T-cell (primary cell): Measurements from ENCODE around the gene GNAT1. TPM values are rescaled to one million over a fixed set of nuclear protein-coding genes. Genes with fewer than 3 reads are reported as not detected.
A peak's percentile ranks its signal among the peaks of the same experiment; 100 is the strongest.

Source experiments
- ATAC-seq, 4 experiments: fragments of 200-7000 bp in 3 of 4; fragments of 150-1000 bp in 1 of 4; cut with Tn5 transposase; replicated peaks in 1 of 4; 1 replicate in 3 of 4; 2 replicates in 1 of 4; pipeline ENCODE4 v1.10.0; 2021; ENCODE audit warnings: moderate library complexity in 3 of 4, mild to moderate bottlenecking in 2 of 4, moderate number of reproducible peaks in 1 of 4
- CTCF ChIA-PET, 2 donors: fragments of 300-600 bp; sonication (Branson Sonifier 250); formaldehyde crosslinking; loops; one replicate each; lab custom pipeline; 2022; ENCODE audit warnings: antibody characterized with exemption in 2 of 2; lab: Charles Lee
- POLR2A ChIA-PET, 2 donors: fragments of 300-600 bp; sonication (Branson Sonifier 250); formaldehyde crosslinking; loops; one replicate each; lab custom pipeline; 2022; ENCODE audit warnings: antibody characterized with exemption in 2 of 2; lab: Charles Lee
- DNase-seq, 35 experiments: peaks; one replicate each; pipeline versions ENCODE4 v3.0.0 to v3.0.0-alpha.2; 2013 to 2023
- H3K27ac ChIP-seq: one replicate; pipeline ENCODE4 v1.5.1; 2013; ENCODE audit warnings: low read length
- H3K27me3 ChIP-seq, 2 experiments: replicated peaks in 1 of 2; 1 replicate in 1 of 2; 2 replicates in 1 of 2; pipeline versions ENCODE4 v1.6.1 to v1.7.0; 2013; ENCODE audit warnings: low read length in 1 of 2, mixed read lengths in 1 of 2; ENCODE audit not compliant: control insufficient read depth in 2 of 2, insufficient read depth in 2 of 2; ENCODE audit errors: extremely low read depth in 1 of 2
- H3K36me3 ChIP-seq, 2 donors: 1 replicate in 1 of 2; 2 replicates in 1 of 2; pipeline versions ENCODE4 v1.6.1 to v1.7.0; 2013; ENCODE audit warnings: low read length in 1 of 2; ENCODE audit not compliant: control insufficient read depth in 2 of 2, insufficient read depth in 1 of 2; ENCODE audit errors: extremely low read depth in 1 of 2
- H3K4me1 ChIP-seq, 2 experiments: 1 replicate in 1 of 2; 2 replicates in 1 of 2; pipeline versions ENCODE4 v1.6.1 to v1.7.0; 2013; ENCODE audit warnings: low read length in 2 of 2, mixed read lengths in 1 of 2; ENCODE audit not compliant: insufficient read depth in 2 of 2, control insufficient read depth in 1 of 2; ENCODE audit errors: extremely low read depth in 1 of 2
- H3K4me3 ChIP-seq, 2 donors: 1 replicate in 1 of 2; 2 replicates in 1 of 2; pipeline versions ENCODE4 v1.5.1 to v1.7.0; 2013; ENCODE audit warnings: mild to moderate bottlenecking in 2 of 2, low read length in 1 of 2, moderate library complexity in 1 of 2; ENCODE audit not compliant: control insufficient read depth in 1 of 2; ENCODE audit errors: extremely low read depth in 1 of 2
- H3K9me3 ChIP-seq: 2 replicates; pipeline ENCODE4 v1.7.0; 2013
- H3K27ac Mint-ChIP-seq, 2 donors: one replicate each; pipeline ENCODE4 v1.8.0; 2020 to 2021; ENCODE audit warnings: mild to moderate bottlenecking in 2 of 2, mixed read lengths in 2 of 2
- H3K27me3 Mint-ChIP-seq, 2 donors: one replicate each; pipeline ENCODE4 v1.8.0; 2021 to 2022; ENCODE audit warnings: mixed read lengths in 2 of 2
- H3K36me3 Mint-ChIP-seq: one replicate; pipeline ENCODE4 v1.8.0; 2021; ENCODE audit warnings: mixed read lengths
- H3K4me1 Mint-ChIP-seq, 3 donors: one replicate each; pipeline ENCODE4 v1.8.0; 2020 to 2022; ENCODE audit warnings: mixed read lengths in 3 of 3, mild to moderate bottlenecking in 1 of 3
- H3K4me3 Mint-ChIP-seq, 3 donors: one replicate each; pipeline ENCODE4 v1.8.0; 2020 to 2022; ENCODE audit warnings: mild to moderate bottlenecking in 3 of 3, mixed read lengths in 3 of 3, moderate library complexity in 3 of 3
- H3K9me3 Mint-ChIP-seq, 3 donors: one replicate each; pipeline ENCODE4 v1.8.0; 2020 to 2022; ENCODE audit warnings: mixed read lengths in 3 of 3
- WGBS: methylation state at CpG from one replicate; pipeline ENCODE4 v1.1.5; 2013; ENCODE audit warnings: missing lambda C conversion rate; ENCODE audit not compliant: insufficient coverage; 5-methylcytosine and 5-hydroxymethylcytosine counted together
- total RNA-seq, 35 experiments: library from RNA in 6 of 35; stranded (reverse) in 6 of 35; fragments of 120-200 nt in 1 of 35; gene quantifications; one replicate each; pipeline versions ENCODE4 v1.2.1 to v1.2.4 and lab custom pipeline; 2013 to 2026

The GNAT1 gene
- total RNA-seq, 5 donors from 2014 or later (not counting 1 experiment from before 2014, with no cell fraction given) = 0.28 TPM; not detected in 4

- H3K4me1 Mint-ChIP-seq = peaks cover 4 to 14% (median 12%) of the 10 kb centered on the region in 3 donors
- H3K4me1 ChIP-seq = peaks cover 0 to 24% of the 10 kb centered on the region in 2 experiments
- H3K27ac Mint-ChIP-seq = peak overlapping the region in 1 of 2 donors; percentile 28
- no peaks in the 10 kb centered on the region for H3K36me3 Mint-ChIP-seq
- no peak overlapping the region for H3K27ac ChIP-seq
- ATAC-seq (peak; percentile 53 to 80 (median 56)), DNase-seq (peak in 1 of 35 experiments; percentile 29)
- H3K9me3 ChIP-seq = no peaks in the 10 kb centered on the region
- peak overlapping the region; percentile 53 to 64 (median 57) for H3K4me3 Mint-ChIP-seq
- H3K4me3 ChIP-seq = peak overlapping the region; percentile 12 to 36
- 67% methylated on average over 12 of the region's 14 CpGs for WGBS
- peaks cover 2 to 53% of the 10 kb centered on the region in 2 experiments for H3K27me3 ChIP-seq
- POLR2A ChIA-PET = interaction anchor here (0.7 to 1.3 kb wide), 5 partner anchors 16 to 855 kb away, joined by 3 to 5 read pairs (median 4); partner anchors contain the start of gene GNAI2 (in 1 of the 2)
- H3K27me3 Mint-ChIP-seq = peaks cover 10 to 18% of the 10 kb centered on the region in 2 donors
- no peaks in the 10 kb centered on the region for H3K9me3 Mint-ChIP-seq
- CTCF ChIA-PET = interaction anchor here (0.7 to 3.9 kb wide), 21 partner anchors 8 to 156 kb away, joined by 3 to 60 read pairs (median 4); partner anchors contain the start of genes CYB561D2 (in 1 of the 2), GNAI2 (in 1 of the 2), HYAL3 (in 1 of the 2) and NAA80 (in 1 of the 2)
- H3K36me3 ChIP-seq = no peaks in the 10 kb centered on the region
Observed at GRCh38 chr3:50194903-50195500, 3.6 kb downstream of the GNAT1 start.

- Mint-ChIP-seq H3K27ac (no peak overlapping the region), H3K36me3 (no peaks in the 10 kb centered on the region), H3K9me3 (no peaks in the 10 kb centered on the region), H3K27me3 (peaks cover 12 to 19% of the 10 kb centered on the region in 2 donors), H3K4me3 (peak overlapping the region in 1 of 3 donors; percentile 64), H3K4me1 (peaks cover 4 to 14% (median 12%) of the 10 kb centered on the region in 3 donors)
- H3K27ac ChIP-seq = no peak overlapping the region
- H3K9me3 ChIP-seq = no peaks in the 10 kb centered on the region
- H3K4me3 ChIP-seq = no peak overlapping the region
- ChIA-PET CTCF (interaction anchor here (0.5 to 3.9 kb wide), 11 partner anchors 15 to 104 kb away, joined by 3 to 60 read pairs (median 6); partner anchors contain the start of genes HYAL3 (in 1 of the 2) and NAA80 (in 1 of the 2)), POLR2A (interaction anchor here in 1 of 2 donors (0.7 kb wide), 1 partner anchor 855 kb away, joined by 3 read pairs; no protein-coding TSS in a partner anchor)
- no peak for DNase-seq
- H3K27me3 ChIP-seq = peaks cover 2 to 55% of the 10 kb centered on the region in 2 experiments
- peaks cover 0 to 24% of the 10 kb centered on the region in 2 experiments for H3K4me1 ChIP-seq
- WGBS = 81% methylated on average over 4 of the region's 4 CpGs
- no peak for ATAC-seq
- H3K36me3 ChIP-seq = no peaks in the 10 kb centered on the region
Observed at GRCh38 chr3:50195501-50196252, 4.3 kb downstream of the GNAT1 start.

- Mint-ChIP-seq H3K27ac (no peak overlapping the region), H3K9me3 (no peaks in the 10 kb centered on the region), H3K36me3 (no peaks in the 10 kb centered on the region), H3K27me3 (peaks cover 18 to 26% of the 10 kb centered on the region in 2 donors), H3K4me3 (no peak overlapping the region), H3K4me1 (peaks cover 4 to 14% (median 12%) of the 10 kb centered on the region in 3 donors)
- POLR2A ChIA-PET = no interaction called here
- H3K36me3 ChIP-seq = no peaks in the 10 kb centered on the region
- H3K4me1 ChIP-seq = peaks cover 0 to 24% of the 10 kb centered on the region in 2 experiments
- H3K9me3 ChIP-seq = no peaks in the 10 kb centered on the region
- DNase-seq (no peak), ATAC-seq (no peak)
- 87% methylated on average over 5 of the region's 6 CpGs for WGBS
- no peak overlapping the region for H3K4me3 ChIP-seq
- H3K27me3 ChIP-seq = peaks cover 2 to 57% of the 10 kb centered on the region in 2 experiments
- CTCF ChIA-PET = interaction anchor here (0.5 to 2.9 kb wide), 4 partner anchors 18 to 66 kb away, joined by 3 to 47 read pairs (median 4); no protein-coding TSS in a partner anchor
- H3K27ac ChIP-seq = no peak overlapping the region
Observed at GRCh38 chr3:50196253-50196801, 4.9 kb downstream of the GNAT1 start.

GRCh38 chr3:50201573-50202315 is 10.3 kb downstream of the GNAT1 start:
- Mint-ChIP-seq H3K9me3 (no peaks in the 10 kb centered on the region), H3K4me3 (no peak overlapping the region), H3K27me3 (peaks cover 39 to 57% of the 10 kb centered on the region in 2 donors), H3K36me3 (no peaks in the 10 kb centered on the region), H3K27ac (no peak overlapping the region), H3K4me1 (peaks cover 0 to 4% (median 1%) of the 10 kb centered on the region in 3 donors)
- H3K27me3 ChIP-seq = peaks cover 3 to 66% of the 10 kb centered on the region in 2 experiments
- H3K4me1 ChIP-seq = peaks cover 0 to 16% of the 10 kb centered on the region in 2 experiments
- no peak overlapping the region for H3K27ac ChIP-seq
- no peak overlapping the region for H3K4me3 ChIP-seq
- DNase-seq = no peak
- CTCF ChIA-PET = no interaction called here
- H3K9me3 ChIP-seq = no peaks in the 10 kb centered on the region
- 72% methylated on average over 8 of the region's 10 CpGs for WGBS
- POLR2A ChIA-PET = no interaction called here
- no peak for ATAC-seq
- no peaks in the 10 kb centered on the region for H3K36me3 ChIP-seq

- no peak for DNase-seq
- H3K27ac ChIP-seq = no peak overlapping the region
- WGBS = 80% methylated on average over 11 of the region's 16 CpGs
- ChIA-PET POLR2A (no interaction called here), CTCF (interaction anchor here in 1 of 2 donors (1.5 kb wide), 1 partner anchor 8 kb away, joined by 4 read pairs; no protein-coding TSS in a partner anchor)
- no peak overlapping the region for H3K4me3 Mint-ChIP-seq
- no peak for ATAC-seq
- peaks cover 4 to 74% of the 10 kb centered on the region in 2 experiments for H3K27me3 ChIP-seq
- no peaks in the 10 kb centered on the region for H3K36me3 Mint-ChIP-seq
- H3K9me3 ChIP-seq = no peaks in the 10 kb centered on the region
- no peak overlapping the region for H3K4me3 ChIP-seq
- H3K9me3 Mint-ChIP-seq = no peaks in the 10 kb centered on the region
- no peaks in the 10 kb centered on the region for H3K36me3 ChIP-seq
- peaks cover 39 to 63% of the 10 kb centered on the region in 2 donors for H3K27me3 Mint-ChIP-seq
- peaks cover 0 to 7% (median 1%) of the 10 kb centered on the region in 3 donors for H3K4me1 Mint-ChIP-seq
- H3K4me1 ChIP-seq = peaks cover 0 to 16% of the 10 kb centered on the region in 2 experiments
- no peak overlapping the region for H3K27ac Mint-ChIP-seq
Observed at GRCh38 chr3:50202353-50203112, 11.1 kb downstream of the GNAT1 start.
